Measurements from ENCODE around the gene CDNF.
"Not testable (repeated sequence)": the region's sequence is repeated elsewhere in the genome, so short reads cannot be mapped to it uniquely, and the experiment has no call there.

Gene CDNF

DNA sequence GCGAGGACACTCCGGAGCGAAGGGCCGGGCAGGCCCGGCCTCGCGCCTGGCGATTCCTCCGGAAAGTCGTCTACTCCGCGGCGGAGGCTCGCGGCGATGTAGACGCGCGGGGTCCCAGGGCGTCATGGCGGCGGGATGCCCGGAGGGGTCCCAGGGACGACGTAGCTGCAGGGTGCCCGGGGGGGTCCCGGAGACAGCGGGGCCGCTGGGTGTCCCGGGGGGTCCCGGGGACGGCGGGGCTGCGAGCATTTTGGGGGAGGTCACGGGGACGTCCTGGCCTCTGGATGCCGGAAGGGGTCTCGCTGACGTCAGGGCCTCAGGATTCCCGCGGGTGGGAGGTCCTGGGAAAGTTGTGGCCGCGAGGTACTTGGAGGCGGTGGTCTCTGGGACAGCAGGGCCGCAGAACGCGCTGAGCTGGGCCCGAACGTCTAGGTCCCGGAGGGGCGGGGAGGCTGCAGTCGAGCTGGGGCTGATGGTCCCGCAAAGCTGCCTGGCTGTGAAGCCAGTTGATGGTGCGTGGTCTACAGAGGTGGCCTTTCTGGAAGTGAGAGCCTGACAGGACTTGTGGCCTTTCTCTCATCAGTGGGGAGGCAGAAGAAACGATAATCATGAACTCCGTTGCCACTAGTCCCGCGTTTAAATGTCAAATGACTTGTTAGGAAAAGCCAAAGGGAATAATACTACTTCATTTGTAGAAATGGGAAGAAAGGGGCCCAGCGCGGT lies 906 bp upstream of the CDNF start:
- peak; percentile 24 for DNase-seq (ENCODE audit: low spot score)

DNA sequence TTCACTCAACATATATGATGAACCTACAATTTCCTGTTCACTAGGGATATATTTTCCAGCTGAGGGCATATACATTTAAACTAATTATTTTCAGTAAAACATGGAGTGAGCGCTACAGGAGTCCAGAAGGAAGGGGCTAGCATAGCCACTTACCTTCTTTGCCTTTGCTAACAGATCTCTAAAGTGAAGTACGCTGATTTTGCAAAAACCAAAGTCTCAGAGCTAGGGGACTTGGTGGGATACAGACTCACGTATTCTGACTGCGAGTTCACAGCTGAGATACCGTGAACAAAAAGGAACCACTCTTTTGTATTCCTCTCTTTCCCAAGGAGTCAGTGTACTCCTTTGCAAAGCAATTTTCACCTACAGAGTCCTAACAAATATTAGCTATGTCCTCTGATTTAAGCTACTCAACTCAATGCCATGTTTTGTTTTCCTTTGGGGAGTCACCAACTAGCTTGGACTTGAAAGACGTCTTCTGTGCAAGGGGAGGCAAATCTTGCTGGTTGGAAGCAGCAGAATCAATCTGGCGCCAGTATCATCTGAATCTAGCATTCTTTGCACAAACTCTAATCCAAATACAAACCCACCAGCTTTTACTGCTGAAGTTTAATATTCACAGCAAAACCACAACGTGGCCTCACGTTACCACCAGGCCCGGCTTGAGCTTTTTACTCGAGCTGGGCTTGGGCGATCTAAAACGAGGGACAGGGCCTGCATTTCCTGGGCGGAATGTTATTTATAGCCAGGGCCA lies 657 bp downstream of the CDNF start:
- DNase-seq (ENCODE audit: low spot score): no peak

DNA sequence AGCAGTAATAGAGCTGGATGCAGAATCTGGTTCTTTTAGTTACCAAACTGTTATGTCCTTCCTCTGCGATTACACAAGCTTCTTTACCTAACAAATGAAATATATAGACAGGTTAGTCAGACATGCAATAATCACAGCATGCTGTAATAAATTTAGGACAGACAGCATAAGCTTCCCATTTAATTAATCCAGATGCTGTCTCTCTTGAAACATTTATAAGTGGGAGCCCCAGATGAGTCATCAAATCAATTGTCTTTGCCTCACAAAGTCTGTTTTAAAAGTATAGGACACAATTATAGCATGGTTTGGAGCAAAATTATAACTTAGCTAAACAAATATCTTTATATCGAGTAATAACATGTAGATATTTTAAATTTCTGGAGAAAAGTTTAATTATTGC lies 1.6 kb downstream of the CDNF start:
- no peak for DNase-seq (ENCODE audit: low spot score)

DNA sequence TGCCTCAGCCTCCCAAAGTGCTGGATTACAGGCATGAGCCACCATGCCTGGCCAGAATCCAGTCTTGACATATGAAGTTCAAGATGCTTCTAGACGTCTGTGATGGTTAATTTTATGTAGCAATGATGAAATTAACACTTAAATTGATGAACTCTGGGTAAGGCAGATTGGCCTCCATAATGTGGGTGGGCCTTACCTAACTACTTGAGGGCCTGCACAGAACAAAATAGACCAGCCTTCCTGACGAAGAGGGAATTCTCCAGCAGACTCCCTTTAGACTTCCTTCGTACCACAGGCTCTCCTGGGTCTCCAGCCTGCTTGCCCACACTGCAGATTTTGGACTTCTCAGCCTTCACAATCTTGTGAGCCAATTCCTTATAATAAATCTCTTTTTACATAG lies 4.7 kb downstream of the CDNF start:
- DNase-seq (ENCODE audit: low spot score): no peak

DNA sequence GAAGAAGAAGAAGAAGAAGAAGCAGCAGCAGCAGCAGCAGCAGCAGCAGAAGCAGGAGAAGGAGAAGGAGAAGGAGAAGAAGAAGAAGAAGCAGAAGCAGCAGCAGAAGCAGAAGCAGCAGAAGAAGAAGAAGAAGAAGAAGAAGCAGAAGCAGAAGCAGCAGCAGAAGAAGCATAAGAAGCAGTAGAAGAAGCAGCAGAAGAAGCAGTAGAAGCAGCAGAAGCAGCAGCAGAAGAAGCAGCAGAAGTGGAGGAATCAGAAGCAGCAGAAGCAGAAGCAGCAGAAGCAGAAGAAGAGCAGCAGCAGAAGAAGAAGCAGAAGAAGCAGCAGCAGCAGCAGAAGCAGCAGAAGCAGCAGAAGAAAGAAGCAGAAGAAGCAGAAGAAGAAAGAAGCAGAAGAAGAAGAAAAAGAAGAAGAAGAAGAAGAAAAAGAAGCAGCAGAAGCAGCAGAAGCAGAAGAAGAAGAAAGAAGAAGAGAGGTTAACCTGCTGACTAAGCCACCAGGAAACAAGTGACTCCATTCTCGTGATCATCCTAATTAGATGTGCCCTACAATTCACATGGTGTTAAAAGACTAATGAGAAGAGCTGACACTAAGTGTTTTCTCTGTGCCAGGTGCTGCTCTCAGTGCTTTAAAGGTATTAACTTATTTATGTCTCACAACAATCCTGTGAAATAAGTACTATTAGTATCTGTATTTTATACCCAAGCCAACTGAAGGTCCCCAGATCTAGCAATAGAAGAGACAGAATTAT lies 11.6 kb downstream of the CDNF start:
- DNase-seq (ENCODE audit: low spot score): no peak

DNA sequence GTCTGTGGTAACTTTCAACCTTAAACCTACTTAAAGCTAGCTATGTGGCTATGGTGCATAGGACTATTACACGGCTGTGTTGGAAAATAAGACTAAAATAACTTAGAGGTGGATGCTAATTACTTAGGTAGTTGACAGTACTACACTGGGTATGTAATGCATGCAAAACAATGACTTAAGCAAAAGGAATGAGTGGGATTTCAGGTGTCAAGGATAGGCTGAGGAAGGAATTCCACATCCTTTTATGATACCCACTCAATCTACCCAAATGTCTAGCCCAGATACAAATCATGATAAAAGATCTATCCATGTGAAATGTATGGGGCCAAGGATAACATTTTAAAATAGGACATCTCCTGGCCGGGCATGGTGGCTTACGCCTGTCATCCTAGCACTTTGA lies 13.9 kb downstream of the CDNF start:
- DNase-seq (ENCODE audit: low spot score): no peak

DNA sequence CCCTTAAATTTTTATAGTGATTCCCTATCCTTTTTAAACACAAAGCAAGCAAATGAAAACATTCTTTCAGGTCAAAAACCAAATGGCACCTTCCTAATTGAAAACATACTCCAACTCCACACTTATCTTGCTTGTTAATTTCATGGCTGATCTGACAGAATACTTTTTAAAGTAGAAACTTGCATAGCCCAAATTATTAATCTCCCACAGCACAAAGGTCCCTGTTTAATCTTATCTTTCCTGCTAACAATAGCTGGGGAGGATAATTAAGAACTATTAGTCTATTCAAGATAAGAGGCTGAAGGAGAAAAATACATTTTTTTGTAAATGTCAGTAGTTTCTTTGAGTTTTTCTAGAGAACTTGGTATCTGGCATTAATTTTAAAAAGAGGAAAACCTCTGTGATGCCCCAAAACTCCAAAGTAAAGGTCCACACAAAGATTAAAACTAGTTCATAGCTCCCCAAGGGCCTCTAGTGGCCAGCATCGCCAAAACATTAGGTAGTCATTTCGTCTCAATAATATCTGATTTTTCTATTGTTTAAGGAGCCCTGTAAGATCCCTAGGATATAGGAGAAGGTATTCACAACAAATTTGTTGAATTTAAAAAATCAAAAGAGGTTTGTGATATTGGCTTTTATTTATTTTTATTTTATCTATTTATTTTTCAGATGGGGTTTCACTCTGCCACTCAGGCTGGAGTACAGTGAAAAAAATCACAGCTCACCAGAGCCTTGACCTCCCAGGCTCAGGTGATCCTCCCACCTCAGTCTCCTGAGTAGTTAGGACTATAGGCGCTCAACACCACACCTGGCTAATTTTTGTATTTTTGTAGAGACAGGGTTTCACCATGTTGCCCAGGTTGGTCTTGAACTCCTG lies 14.7 kb downstream of the CDNF start:
- DNase-seq (ENCODE audit: low spot score): no peak

DNA sequence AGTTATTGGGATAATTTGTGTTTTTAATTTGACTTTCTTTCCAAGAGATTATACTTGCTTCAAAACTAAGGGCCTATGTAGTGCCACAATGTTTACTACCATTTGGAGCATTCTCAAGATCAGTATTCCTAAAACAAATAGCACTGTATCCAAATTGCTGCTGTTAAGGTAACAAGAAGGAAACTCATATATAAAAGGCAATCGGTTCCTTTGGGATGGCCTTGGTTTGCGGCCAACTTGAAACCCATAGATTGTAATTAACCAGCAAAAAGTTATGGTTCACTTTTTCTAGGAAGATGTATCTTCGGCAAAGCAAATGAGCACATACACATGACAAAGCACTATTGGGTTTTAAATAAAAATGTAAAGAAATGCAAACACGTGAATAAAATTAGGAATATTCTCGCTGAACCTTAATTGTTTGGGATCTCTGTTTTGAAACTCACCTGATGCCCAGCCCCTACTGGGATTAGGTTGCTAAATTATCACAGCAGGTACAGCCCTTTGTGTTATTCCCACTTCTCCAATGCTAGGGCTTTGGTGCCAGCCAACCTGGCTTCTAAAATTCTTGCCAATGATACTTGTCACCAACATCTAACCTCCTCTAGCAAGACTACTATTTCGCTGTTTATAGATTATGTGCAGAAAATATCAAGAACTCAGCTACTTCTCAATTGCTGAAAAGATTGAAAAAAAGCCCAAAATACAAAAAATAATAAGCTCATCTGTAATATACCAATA lies 16.0 kb downstream of the CDNF start:
- DNase-seq (ENCODE audit: low spot score): no peak

DNA sequence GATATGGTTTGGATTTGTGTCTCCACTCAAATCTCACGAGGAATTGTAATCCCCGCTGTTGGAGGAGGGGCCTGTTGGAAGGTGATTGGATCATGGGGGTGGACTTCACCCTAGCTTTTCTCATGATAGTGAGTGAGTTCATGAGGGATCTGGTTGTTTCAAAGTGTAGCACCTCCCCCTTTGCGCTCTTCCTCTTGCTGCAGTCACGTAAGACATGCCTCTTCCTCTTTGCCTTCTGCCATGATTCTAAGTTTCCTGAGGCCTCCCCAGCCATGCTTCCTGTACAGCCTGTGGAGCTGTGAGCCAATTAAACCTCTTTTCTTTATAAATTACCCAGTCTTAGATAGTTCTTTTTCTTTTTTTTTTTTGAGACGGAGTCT lies 17.1 kb downstream of the CDNF start:
- no peak for DNase-seq (ENCODE audit: low spot score)

DNA sequence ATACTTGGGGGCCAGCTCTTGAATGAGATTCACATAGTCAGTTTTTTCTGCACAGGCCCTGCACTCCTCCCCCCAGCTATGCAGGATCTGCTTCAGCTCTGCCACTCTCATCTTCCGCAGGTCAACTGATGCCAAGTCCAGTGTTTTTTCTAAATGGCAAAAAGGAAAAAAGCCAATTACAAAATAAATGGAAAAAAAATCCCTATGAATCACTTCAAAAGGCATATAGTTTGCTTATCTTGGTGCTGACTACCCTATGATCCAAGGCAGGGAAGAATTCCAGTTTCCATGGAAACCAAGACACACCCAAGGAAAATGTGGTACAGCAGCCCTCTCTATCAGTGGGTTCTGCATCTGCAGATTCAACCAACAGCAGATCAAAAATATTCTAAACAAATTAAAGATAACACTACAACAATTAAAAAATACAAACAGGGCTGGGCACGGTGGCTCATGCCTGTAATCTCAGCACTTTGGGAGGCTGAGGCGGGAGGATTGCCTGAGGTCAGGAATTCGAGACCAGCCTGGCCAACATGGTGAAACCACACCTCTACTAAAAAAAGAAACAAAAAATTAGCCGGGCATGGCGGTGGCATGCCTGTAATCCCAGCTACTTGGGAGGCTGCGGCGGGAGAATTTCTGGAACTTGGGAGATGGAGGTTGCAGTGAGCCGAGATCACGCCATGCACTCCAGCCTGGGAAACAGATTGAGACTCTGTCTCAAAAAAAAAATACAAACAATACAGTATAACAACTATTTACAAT lies 17.6 kb downstream of the CDNF start:
- no peak for DNase-seq (ENCODE audit: low spot score)

DNA sequence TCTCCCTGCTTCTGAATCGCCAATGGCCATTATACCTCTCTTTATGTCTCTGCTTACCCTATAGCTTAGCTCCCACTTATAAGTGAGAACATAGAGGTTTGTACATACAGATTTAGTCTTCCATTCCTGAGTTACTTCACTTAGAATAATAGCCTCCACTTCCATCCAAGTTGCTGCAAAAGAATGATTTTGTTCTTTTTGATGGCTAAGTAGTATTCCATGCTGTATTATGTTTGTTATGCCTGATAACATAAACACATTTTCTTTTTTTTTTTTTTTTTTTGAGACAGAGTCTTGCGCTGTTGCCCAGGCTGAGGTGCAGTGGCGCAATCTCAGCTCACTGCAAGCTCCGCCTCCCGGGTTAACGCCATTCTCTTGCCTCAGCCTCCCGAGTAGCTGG lies 21.1 kb downstream of the CDNF start:
- not testable (repeated sequence) for DNase-seq (ENCODE audit: low spot score)

DNA sequence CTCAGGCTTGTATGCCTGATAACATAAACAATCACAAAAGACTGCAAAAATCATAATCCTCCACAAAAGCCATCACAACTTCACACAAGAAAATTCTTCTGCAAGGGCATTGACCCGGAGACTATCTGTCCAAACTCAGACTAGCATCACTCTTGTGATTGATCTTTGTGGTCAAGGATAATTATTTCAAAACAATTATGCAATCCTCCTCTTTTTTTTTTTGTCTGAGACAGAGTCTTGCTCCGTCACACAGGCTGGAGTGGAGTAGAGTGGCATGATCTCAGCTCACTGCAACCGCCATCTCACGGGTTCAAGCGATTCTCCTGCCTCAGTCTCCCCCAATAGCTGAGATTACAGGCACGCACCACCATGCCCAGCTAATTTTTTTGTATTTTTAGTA lies 22.2 kb downstream of the CDNF start:
- DNase-seq (ENCODE audit: low spot score): no peak

DNA sequence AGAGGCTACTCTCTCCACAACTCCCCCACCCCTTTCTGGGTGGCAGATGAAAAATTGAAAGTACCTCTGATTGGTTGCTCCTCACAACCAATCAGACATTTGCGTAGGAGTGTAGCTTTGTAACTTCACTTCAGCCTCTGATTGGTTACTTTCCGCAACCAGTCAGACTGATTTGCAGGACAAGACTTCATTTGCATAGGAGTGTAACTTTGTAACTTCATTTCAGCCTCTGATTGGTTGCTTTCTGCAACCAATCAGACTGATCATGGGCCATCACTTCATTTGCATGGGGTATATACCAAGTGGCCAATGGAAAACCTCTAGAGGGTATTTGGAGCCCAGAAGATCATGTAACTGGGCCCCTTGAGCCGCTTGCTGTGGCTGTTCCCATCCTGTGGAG lies 25.6 kb downstream of the CDNF start:
- DNase-seq (ENCODE audit: low spot score): no peak

DNA sequence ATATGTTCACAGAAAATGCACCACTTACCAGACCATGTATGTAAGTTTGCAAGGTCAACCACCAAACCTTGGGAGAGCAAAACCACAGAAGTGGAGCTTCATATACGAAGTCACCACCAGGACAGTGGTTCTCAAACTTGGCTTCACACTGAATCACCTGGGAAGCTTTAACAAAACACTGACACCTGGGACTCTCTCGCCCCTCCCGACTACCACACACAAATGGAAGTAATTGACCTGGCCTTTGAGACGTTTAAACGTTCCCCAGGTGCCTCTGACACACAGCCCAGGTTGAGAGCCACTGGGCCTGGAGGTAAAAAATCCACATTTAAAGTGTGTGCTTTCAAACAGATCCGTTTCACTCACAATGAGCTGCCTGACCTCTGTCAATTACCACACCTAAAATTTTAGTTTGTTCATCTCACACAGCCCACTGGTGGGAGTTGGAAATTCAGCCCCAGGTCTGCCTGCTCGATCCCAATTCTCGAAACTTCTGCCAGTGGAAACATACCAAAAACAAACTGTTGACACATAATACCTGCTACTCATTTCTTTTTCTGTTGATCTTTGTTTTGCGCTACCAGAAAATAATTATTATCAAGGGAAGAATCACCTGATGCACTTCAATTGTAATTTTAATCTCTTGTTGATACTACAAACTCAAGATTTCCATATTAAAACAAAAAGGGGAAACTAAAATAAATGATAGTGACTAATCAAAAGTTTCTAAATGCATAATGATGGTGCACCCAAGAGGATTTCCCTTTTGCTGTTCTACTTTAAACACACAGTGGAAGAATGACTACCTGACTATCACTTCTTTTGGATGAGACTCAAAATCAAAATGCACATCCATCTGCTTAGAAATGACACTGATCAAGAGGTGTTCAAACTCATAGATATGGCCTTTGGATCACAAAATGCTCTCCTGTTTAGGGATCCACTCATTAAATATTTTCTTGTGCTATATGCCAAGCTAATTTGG lies 26.6 kb downstream of the CDNF start:
- no peak for DNase-seq (ENCODE audit: low spot score)

DNA sequence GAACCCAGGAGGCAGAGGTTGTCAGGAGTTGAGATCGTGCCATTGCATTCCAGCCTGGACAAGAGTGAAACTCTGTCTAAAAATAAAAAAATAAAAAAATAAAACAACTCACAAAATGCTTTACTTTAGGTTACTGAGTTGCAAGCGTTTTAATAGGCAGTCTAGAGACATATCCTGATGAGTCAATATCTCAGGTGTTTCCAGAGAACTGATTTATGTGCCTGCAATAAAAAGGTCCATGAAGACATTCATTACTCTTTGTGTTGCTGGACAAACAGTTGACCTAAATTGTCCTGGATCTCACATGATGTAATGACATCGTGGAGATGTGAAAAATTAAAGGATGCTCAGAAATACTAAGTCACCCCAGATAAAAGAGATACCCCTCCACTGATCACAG lies 31.5 kb downstream of the CDNF start:
- no peak for DNase-seq (ENCODE audit: low spot score)

DNA sequence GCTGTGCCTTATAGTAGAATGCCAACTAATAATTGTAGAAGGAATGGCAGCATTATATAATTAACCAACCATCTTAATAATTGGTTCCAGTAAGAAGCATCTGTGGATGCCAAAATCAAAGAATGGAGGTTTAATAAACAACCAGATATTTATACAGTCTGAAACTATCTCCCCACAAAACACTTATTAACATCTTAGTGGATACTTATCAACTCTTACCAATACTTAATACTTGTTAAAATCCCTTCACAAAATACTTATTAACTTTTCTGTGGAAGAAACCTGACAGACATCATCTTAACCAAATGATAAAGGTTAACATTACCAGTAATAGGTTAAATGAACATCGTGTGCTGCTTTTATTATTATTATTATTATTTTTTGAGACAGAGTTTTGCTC lies 34.0 kb downstream of the CDNF start:
- DNase-seq (ENCODE audit: low spot score): no peak

DNA sequence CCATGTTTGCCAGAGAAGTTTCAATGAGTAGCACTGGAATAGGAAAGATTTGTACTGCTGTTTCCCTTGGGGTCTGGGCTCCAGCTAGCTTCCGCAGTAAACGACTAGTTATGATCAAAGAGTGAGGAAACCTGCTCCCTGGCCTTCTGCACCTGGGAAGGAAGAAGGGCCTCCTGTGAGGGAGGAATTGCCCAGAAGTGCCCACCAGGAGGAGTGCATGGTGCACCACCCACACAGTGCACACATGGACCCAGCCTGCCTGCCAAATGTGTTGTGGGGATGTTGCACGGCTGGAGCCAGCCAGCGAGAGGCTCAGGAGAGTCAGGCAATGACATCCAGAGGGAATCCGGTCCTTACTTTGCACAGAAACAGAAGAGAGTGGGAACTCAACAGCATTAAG lies 36.1 kb downstream of the CDNF start:
- DNase-seq (ENCODE audit: low spot score): no peak

DNA sequence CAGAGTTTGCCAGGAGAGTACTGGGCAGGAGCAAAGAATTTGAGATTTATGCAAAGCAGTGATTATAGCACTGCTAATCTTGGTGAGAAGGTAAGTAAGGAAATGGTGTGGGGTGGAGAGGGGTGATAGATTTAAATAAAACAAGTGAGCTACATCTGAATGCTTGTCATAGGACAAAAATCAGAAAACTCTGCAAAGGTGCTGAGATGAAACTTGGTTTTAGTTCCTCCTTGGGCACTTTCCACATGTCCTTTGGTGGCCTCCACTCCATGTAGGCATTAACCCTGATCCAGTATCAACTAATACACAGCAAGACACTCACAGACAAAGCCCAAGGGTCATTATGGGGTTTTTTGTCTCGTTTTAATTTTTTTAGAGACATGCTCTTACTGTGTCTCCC lies 37.4 kb downstream of the CDNF start:
- no peak for DNase-seq (ENCODE audit: low spot score)

DNA sequence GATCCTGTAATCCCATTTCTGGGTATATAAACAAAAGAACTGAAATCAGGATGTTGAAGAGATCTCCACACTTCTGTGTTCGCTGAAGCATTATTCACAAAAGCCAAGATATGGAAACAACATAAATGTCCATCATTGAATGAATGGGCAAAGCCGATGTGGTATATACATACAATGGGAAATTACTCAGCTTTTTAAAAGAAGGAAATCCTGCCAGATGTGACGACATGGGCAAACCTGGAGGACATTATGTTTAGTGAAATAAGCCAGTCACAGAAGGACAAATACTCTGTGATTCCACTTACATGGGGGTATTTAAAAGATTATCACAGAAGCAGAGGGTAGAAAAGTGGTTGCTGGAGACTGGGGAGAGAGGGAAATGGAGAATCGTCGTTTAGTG lies 39.2 kb downstream of the CDNF start:
- DNase-seq (ENCODE audit: low spot score): no peak

DNA sequence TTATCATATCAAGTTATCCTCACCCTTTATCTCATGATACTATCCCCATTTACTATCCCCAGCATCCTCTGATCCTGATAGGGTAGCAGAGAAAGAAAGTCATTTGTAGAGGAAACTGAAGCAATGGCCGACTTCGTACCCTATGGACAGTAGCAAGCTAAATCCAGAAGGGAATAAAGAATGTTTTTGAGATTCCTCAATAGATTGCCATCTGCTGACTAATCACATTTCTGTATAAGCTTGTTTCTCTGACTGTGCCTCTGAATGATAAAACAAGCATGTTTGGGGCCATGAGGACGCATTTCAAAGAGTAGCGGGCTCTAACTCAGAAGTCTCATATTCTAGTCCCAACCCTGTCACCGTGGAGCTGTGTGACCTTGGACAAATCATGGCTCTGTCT lies 49.9 kb downstream of the CDNF start:
- no peak for DNase-seq (ENCODE audit: low spot score)
